Nephron progenitor cell (in vitro differentiated cells): ENCODE data around the gene INPP4B.
A peak's percentile ranks its signal among the peaks of the same experiment; 100 is the strongest.

ENCODE experiments used
- DNase-seq: peaks from one replicate; pipeline ENCODE4 v3.0.0; 2021
- H3K27ac Mint-ChIP-seq: 2 replicates; pipeline ENCODE4 v1.8.0; 2021; ENCODE audit warnings: mild to moderate bottlenecking, moderate library complexity, mixed read lengths
- H3K27me3 Mint-ChIP-seq: 2 replicates; pipeline ENCODE4 v1.8.0; 2021; ENCODE audit warnings: mild to moderate bottlenecking, low read depth, mixed read lengths; ENCODE audit not compliant: poor library complexity
- H3K36me3 Mint-ChIP-seq: 2 replicates; pipeline ENCODE4 v1.8.0; 2021; ENCODE audit warnings: low read depth, mixed read lengths
- H3K4me1 Mint-ChIP-seq: 2 replicates; pipeline ENCODE4 v1.8.0; 2021; ENCODE audit warnings: mixed read lengths
- H3K4me3 Mint-ChIP-seq: 2 replicates; pipeline ENCODE4 v1.8.0; 2021; ENCODE audit warnings: mild to moderate bottlenecking, moderate library complexity, mixed read lengths
- H3K9me3 Mint-ChIP-seq: 2 replicates; pipeline ENCODE4 v1.8.0; 2021; ENCODE audit warnings: mild to moderate bottlenecking, moderate library complexity, mixed read lengths
- CTCF ChIP-seq: fragments of 200-600 bp; sonication (generic); IDR thresholded peaks from 2 replicates; pipeline ENCODE4 v1.5.0; 2021; ENCODE audit warnings: antibody characterized with exemption

The INPP4B gene

GRCh38 chr4:142823796-142824195 is 22.3 kb downstream of the INPP4B start:
- peaks cover 4% of the 10 kb centered on the region for H3K9me3 Mint-ChIP-seq
- peaks cover 2% of the 10 kb centered on the region for H3K4me1 Mint-ChIP-seq

GRCh38 chr4:142818476-142818875 is 27.6 kb downstream of the INPP4B start:
- Mint-ChIP-seq H3K4me3 (no peak overlapping the region), H3K27ac (peak overlapping the region; percentile 67), H3K36me3 (no peaks in the 10 kb centered on the region), H3K9me3 (peaks cover 4% of the 10 kb centered on the region), H3K4me1 (peaks cover 24% of the 10 kb centered on the region), H3K27me3 (peaks cover 3% of the 10 kb centered on the region)
- no peak for DNase-seq
- no peak for TF ChIP-seq CTCF

More at GRCh38 chr4:142823796-142824195, 22.3 kb downstream of the INPP4B start:
- Mint-ChIP-seq H3K27me3 (peaks cover 3% of the 10 kb centered on the region), H3K4me3 (no peak overlapping the region), H3K36me3 (no peaks in the 10 kb centered on the region), H3K27ac (no peak overlapping the region)
- DNase-seq = no peak
- TF ChIP-seq CTCF = no peak

- no peak for TF ChIP-seq CTCF
- peaks cover 24% of the 10 kb centered on the region for H3K4me1 Mint-ChIP-seq
- peaks cover 4% of the 10 kb centered on the region for H3K9me3 Mint-ChIP-seq
- H3K27me3 Mint-ChIP-seq = peaks cover 3% of the 10 kb centered on the region
- H3K36me3 Mint-ChIP-seq = no peaks in the 10 kb centered on the region
- DNase-seq = no peak
- H3K27ac Mint-ChIP-seq = peak overlapping the region; percentile 11
- H3K4me3 Mint-ChIP-seq = no peak overlapping the region
Measured at GRCh38 chr4:142818031-142818430, 28.1 kb downstream of the INPP4B start.

- Mint-ChIP-seq H3K4me3 (no peak overlapping the region), H3K36me3 (no peaks in the 10 kb centered on the region), H3K4me1 (peaks cover 24% of the 10 kb centered on the region), H3K9me3 (peaks cover 4% of the 10 kb centered on the region), H3K27ac (peak overlapping the region; percentile 66), H3K27me3 (peaks cover 3% of the 10 kb centered on the region)
- no peak for DNase-seq
- no peak for TF ChIP-seq CTCF
Measured at GRCh38 chr4:142817442-142817841, 28.7 kb downstream of the INPP4B start.

- no peak for TF ChIP-seq CTCF
- peaks cover 3% of the 10 kb centered on the region for H3K27me3 Mint-ChIP-seq
- peaks cover 24% of the 10 kb centered on the region for H3K4me1 Mint-ChIP-seq
- DNase-seq = no peak
- peak overlapping the region; percentile 30 for H3K27ac Mint-ChIP-seq
- H3K36me3 Mint-ChIP-seq = no peaks in the 10 kb centered on the region
- no peak overlapping the region for H3K4me3 Mint-ChIP-seq
- peaks cover 4% of the 10 kb centered on the region for H3K9me3 Mint-ChIP-seq
Measured at GRCh38 chr4:142815834-142816233, 30.3 kb downstream of the INPP4B start.

- no peak for DNase-seq
- no peak for TF ChIP-seq CTCF
- Mint-ChIP-seq H3K4me1 (peaks cover 18% of the 10 kb centered on the region), H3K9me3 (no peaks in the 10 kb centered on the region), H3K4me3 (no peak overlapping the region), H3K27me3 (no peaks in the 10 kb centered on the region), H3K27ac (no peak overlapping the region), H3K36me3 (no peaks in the 10 kb centered on the region)
Measured at GRCh38 chr4:142813388-142813787, 32.7 kb downstream of the INPP4B start.
